Measurements from ENCODE around the gene GMPPB.
"Not testable (repeated sequence)": the region's sequence is repeated elsewhere in the genome, so short reads cannot be mapped to it uniquely, and the experiment has no call there.

DNA sequence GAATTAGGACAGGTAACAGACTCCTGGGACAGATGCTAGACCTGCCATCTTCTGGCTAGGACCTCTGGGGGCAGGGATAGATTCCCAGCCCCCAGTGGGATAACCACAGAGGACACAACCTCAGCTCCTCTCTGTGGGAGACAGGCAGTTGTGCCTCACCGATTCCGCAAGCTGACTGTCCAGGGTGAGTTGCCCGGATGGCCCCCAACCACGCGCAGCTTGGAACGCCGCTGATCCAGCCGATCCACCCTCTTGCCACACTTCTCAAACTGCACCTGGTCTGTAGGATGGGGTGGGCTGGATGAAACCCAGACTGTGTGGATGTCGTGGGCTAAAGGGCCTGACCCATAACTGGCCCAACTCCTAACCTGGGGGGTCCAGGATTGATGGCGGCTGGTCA is 38.6 kb downstream of the GMPPB start:
- TF ChIP-seq, protein P1, sequence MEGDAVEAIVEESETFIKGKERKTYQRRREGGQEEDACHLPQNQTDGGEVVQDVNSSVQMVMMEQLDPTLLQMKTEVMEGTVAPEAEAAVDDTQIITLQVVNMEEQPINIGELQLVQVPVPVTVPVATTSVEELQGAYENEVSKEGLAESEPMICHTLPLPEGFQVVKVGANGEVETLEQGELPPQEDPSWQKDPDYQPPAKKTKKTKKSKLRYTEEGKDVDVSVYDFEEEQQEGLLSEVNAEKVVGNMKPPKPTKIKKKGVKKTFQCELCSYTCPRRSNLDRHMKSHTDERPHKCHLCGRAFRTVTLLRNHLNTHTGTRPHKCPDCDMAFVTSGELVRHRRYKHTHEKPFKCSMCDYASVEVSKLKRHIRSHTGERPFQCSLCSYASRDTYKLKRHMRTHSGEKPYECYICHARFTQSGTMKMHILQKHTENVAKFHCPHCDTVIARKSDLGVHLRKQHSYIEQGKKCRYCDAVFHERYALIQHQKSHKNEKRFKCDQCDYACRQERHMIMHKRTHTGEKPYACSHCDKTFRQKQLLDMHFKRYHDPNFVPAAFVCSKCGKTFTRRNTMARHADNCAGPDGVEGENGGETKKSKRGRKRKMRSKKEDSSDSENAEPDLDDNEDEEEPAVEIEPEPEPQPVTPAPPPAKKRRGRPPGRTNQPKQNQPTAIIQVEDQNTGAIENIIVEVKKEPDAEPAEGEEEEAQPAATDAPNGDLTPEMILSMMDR (conservative IDR thresholded peaks at IDR 0.05; ENCODE audit: low read length) = not testable (repeated sequence)
- not testable (repeated sequence) for TF ChIP-seq EZH2phosphoT487 (IDR thresholded peaks at IDR 0.05; ENCODE audit: borderline replicate concordance, low read depth, low read length)
